Lower lobe of right lung (tissue), 2 donors: ENCODE data around the gene CREBL2. TPM values are rescaled to one million over a fixed set of nuclear protein-coding genes. Genes with fewer than 3 reads are reported as not detected.
"Not testable (repeated sequence)": the region's sequence is repeated elsewhere in the genome, so short reads cannot be mapped to it uniquely, and the experiment has no call there.

Experiments
- ATAC-seq, 2 donors: fragments of 200-7000 bp; cut with Tn5 transposase; one replicate each; pipeline ENCODE4 v1.9.1; 2020 to 2022; ENCODE audit warnings: mild to moderate bottlenecking in 2 of 2, moderate library complexity in 2 of 2
- DNase-seq: peaks from one replicate; pipeline ENCODE4 v3.0.0-alpha.2; 2020
- H3K27ac ChIP-seq: fragments of 200-600 bp; one replicate; pipeline ENCODE4 v1.8.0; 2022
- H3K27me3 ChIP-seq: fragments of 200-600 bp; one replicate; pipeline ENCODE4 v1.8.0; 2022; ENCODE audit warnings: low read depth
- H3K36me3 ChIP-seq: fragments of 200-600 bp; one replicate; pipeline ENCODE4 v1.8.0; 2022; ENCODE audit warnings: mild to moderate bottlenecking
- H3K4me1 ChIP-seq: fragments of 200-600 bp; one replicate; pipeline ENCODE4 v1.8.0; 2022
- H3K4me3 ChIP-seq: fragments of 200-600 bp; one replicate; pipeline ENCODE4 v1.8.0; 2022; ENCODE audit warnings: mild to moderate bottlenecking
- H3K9me3 ChIP-seq: fragments of 200-600 bp; one replicate; pipeline ENCODE4 v1.8.0; 2022
- CTCF ChIP-seq: fragments of 200-600 bp; IDR thresholded peaks from one replicate; pipeline ENCODE4 v1.8.0; 2022; ENCODE audit warnings: antibody characterized with exemption, mild to moderate bottlenecking
- intact Hi-C: fragments of 100-400 bp; cut with DNase I; formaldehyde crosslinking; loops from one replicate; pipeline ENCODE4 v1.11.0; 2022
- total RNA-seq: library from RNA; stranded (reverse); fragmentation: NEBNext Ultra II Directional; extraction: Animal tissue kit (Norgen Biotek cat#: 25700); gene quantifications from one replicate; pipeline ENCODE4 v1.2.1, GENCODE V29; 2021
- donor health status: DM: no; HTN: yes; CAD: no; lungs with severe emphysema.

Gene CREBL2
- total RNA-seq, 1 donor from 2014 or later = 46.3 TPM

DNA sequence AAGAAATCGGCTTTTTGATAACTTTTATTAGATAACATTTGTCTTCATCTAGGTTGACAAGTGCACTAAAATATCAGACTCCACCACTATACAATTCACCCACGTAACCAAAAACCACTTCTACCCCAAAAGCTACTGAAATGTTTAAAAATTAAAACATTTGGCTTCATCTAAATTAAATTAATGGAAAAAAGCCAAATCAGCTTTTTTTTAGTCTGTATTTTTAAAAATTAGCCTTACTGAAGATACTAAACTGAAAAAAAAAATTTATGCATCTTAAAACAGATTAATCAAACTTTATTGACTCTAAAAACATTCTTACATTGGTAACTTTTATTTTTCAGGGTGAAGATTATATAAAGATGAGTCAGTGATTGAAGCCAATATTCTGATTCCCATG is 30.0 kb downstream of the CREBL2 start:
- H3K36me3 ChIP-seq = peaks cover 67% of the 10 kb centered on the region
- H3K4me3 ChIP-seq = no peak overlapping the region
- DNase-seq = no peak
- intact Hi-C loops = no loop called here
- H3K27me3 ChIP-seq = no peaks in the 10 kb centered on the region
- no peak overlapping the region for H3K27ac ChIP-seq
- no peak for ATAC-seq
- no peaks in the 10 kb centered on the region for H3K9me3 ChIP-seq
- H3K4me1 ChIP-seq = no peaks in the 10 kb centered on the region
- TF ChIP-seq CTCF = no peak

- Histone ChIP-seq H3K4me1 (no peaks in the 10 kb centered on the region), H3K9me3 (no peaks in the 10 kb centered on the region), H3K4me3 (no peak overlapping the region), H3K27me3 (no peaks in the 10 kb centered on the region), H3K36me3 (peaks cover 54% of the 10 kb centered on the region), H3K27ac (no peak overlapping the region)
- ATAC-seq (no peak), DNase-seq (no peak)
- TF ChIP-seq CTCF = no peak
- intact Hi-C loops = no loop called here
These were observed 31.2 kb downstream of the CREBL2 start for GRCh38 chr12:12642916-12643315.

DNA sequence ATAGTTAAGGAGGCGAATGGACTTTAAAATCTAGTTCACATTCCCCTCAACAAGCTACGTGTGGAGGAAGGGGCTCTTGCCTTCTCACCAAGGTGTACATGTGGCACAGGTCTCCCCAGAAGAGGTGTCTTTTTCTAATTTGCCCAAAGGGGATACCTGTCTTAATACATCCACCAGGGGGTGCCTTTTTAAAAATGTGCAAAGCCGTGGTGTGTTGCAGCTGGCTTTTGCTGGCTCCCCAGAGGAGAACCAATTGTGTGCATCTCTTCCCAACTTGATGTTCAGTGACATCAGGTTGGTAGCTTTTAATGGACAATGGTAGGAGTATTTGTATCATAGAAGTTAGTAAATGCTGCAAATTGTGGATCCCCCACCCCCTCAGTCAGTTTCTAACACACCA is 33.8 kb downstream of the CREBL2 start:
- Histone ChIP-seq H3K36me3 (peaks cover 31% of the 10 kb centered on the region), H3K27ac (no peak overlapping the region), H3K9me3 (peaks cover 19% of the 10 kb centered on the region), H3K4me3 (no peak overlapping the region), H3K27me3 (no peaks in the 10 kb centered on the region), H3K4me1 (no peaks in the 10 kb centered on the region)
- intact Hi-C loops = no loop called here
- peak; percentile 50 for TF ChIP-seq CTCF
- DNase-seq (no peak), ATAC-seq (peak; percentile 57 to 65)

- DNase-seq, H3K4me1 ChIP-seq, H3K27ac ChIP-seq, ATAC-seq, intact Hi-C loops, H3K27me3 ChIP-seq, H3K4me3 ChIP-seq: not testable (repeated sequence)
- H3K36me3 ChIP-seq = peaks cover 28% of the 10 kb centered on the region
- peaks cover 19% of the 10 kb centered on the region for H3K9me3 ChIP-seq
These were observed 34.3 kb downstream of the CREBL2 start for GRCh38 chr12:12645968-12646367.

DNA sequence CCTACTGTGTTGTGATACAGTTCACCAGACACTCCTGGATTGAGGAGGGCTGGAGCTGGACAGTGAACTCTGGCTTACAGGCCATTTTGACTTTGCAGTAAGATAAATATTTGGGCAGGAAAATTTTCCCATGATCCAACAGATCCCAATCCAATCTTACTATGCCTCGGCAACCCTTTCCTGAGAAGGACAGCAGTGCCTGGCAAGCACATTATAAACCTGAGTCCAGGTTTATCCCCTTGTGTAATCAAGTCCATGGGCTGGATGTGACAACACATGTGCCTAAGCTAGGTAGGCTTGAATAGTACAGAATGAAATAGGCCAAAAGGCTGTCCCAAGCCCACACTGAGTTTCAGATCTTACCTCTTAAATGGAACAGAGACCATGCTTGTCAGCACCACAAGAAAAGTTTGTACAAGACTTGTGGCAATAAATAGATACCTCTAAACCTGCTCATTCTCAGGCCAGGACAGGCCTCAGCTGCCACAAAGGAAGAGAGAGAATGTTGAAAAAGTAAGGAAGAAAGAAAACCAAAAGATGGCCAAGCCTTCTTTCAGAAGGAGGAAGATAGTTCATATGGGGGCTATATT is 34.9 kb downstream of the CREBL2 start:
- Histone ChIP-seq H3K9me3 (peaks cover 19% of the 10 kb centered on the region), H3K27me3 (no peaks in the 10 kb centered on the region), H3K4me1 (no peaks in the 10 kb centered on the region), H3K36me3 (peaks cover 28% of the 10 kb centered on the region), H3K27ac (no peak overlapping the region), H3K4me3 (no peak overlapping the region)
- TF ChIP-seq CTCF = no peak
- intact Hi-C loops = no loop called here
- ATAC-seq (no peak), DNase-seq (no peak)

DNA sequence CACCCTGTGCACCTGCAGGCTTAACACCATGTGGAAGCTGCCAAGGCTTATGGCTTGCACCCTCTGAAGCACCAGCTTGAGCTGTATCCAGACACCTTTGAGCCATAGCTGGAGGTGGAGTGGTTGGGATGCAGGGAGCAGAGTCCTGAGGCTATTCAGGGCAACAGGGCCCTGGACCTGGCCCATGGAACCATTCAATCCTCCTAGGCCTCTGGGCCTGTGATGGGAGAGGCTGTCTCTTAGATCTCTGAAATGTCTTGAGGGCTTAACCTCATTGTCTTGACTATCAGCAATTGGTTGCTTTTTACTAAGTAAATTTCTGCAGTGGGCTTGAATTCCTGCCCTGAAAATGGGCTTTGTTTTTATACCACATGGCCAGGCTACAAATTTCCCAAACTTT is 36.6 kb downstream of the CREBL2 start:
- Histone ChIP-seq H3K9me3 (peaks cover 19% of the 10 kb centered on the region), H3K4me1 (no peaks in the 10 kb centered on the region), H3K27ac (no peak overlapping the region), H3K4me3 (no peak overlapping the region), H3K27me3 (no peaks in the 10 kb centered on the region), H3K36me3 (peaks cover 11% of the 10 kb centered on the region)
- no peak for DNase-seq
- intact Hi-C loops = no loop called here
- TF ChIP-seq CTCF = no peak
- no peak for ATAC-seq
